ENCODE measurements around the gene NUP210.

DNA sequence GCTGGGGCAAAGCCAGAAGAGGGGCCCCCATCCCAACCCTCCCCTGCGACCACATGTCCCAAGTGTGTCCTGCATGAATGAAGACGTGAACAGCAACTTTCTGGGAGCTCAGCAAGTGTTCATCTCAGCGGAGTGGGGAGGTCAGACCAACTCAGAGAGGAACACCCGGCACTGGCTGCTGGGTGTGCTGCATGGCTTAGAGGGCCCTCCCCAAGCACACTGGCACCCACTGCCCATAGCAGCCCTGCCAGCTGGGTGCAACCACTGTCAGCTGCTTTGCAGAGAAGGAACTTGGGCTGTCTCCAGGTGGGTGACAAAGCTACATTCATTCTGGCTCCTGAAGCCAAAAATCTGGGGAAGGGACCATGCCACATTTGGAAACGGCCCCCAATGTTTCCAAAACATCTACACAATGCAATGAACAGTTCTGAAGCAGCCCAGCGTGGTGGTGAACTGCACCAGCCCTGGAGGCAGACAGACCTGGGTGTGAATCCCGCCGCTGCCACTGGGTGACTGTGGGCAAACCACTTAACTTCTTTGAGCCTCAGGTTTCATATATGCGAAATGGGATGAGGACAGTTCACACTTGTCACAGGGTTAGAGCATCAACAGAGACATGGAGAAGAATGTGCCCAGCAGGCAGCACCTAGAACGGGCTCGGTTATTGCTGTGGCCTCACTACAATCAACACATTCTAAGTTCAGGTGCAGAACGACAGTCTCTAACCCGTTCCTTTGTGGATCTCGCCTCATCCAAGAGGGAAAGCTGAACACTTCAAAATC, 145.4 kb downstream of the NUP210 start:
- no peak for TF ChIP-seq NFATC3 (CRISPR knock-in tag; IDR thresholded peaks at IDR 0.05)
- no peak for TF ChIP-seq STAG1 (CRISPR knock-in tag; IDR thresholded peaks at IDR 0.05)
- TF ChIP-seq MYC (CRISPR knock-in tag; IDR thresholded peaks at IDR 0.05; ENCODE audit: borderline replicate concordance), result no peak
- TF ChIP-seq, protein P1, sequence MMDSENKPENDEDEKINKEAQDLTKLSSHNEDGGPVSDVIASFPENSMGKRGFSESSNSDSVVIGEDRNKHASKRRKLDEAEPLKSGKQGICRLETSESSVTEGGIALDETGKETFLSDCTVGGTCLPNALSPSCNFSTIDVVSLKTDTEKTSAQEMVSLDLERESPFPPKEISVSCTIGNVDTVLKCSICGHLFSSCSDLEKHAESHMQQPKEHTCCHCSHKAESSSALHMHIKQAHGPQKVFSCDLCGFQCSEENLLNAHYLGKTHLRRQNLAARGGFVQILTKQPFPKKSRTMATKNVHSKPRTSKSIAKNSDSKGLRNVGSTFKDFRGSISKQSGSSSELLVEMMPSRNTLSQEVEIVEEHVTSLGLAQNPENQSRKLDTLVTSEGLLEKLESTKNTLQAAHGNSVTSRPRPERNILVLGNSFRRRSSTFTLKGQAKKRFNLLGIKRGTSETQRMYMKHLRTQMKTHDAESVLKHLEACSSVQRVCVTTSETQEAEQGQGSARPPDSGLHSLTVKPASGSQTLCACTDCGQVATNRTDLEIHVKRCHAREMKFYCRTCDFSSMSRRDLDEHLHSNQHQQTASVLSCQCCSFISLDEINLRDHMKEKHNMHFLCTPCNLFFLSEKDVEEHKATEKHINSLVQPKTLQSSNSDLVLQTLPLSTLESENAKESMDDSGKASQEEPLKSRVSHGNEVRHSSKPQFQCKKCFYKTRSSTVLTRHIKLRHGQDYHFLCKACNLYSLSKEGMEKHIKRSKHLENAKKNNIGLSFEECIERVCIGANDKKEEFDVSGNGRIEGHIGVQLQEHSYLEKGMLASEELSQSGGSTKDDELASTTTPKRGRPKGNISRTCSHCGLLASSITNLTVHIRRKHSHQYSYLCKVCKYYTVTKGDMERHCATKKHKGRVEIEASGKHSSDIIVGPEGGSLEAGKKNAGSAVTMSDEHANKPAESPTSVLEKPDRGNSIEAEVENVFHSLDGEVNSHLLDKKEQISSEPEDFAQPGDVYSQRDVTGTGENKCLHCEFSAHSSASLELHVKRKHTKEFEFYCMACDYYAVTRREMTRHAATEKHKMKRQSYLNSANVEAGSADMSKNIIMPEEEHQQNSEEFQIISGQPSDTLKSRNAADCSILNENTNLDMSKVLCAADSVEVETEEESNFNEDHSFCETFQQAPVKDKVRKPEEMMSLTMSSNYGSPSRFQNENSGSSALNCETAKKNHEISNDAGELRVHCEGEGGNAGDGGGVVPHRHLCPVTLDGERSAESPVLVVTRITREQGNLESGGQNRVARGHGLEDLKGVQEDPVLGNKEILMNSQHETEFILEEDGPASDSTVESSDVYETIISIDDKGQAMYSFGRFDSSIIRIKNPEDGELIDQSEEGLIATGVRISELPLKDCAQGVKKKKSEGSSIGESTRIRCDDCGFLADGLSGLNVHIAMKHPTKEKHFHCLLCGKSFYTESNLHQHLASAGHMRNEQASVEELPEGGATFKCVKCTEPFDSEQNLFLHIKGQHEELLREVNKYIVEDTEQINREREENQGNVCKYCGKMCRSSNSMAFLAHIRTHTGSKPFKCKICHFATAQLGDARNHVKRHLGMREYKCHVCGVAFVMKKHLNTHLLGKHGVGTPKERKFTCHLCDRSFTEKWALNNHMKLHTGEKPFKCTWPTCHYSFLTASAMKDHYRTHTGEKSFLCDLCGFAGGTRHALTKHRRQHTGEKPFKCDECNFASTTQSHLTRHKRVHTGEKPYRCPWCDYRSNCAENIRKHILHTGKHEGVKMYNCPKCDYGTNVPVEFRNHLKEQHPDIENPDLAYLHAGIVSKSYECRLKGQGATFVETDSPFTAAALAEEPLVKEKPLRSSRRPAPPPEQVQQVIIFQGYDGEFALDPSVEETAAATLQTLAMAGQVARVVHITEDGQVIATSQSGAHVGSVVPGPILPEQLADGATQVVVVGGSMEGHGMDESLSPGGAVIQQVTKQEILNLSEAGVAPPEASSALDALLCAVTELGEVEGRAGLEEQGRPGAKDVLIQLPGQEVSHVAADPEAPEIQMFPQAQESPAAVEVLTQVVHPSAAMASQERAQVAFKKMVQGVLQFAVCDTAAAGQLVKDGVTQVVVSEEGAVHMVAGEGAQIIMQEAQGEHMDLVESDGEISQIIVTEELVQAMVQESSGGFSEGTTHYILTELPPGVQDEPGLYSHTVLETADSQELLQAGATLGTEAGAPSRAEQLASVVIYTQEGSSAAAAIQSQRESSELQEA (CRISPR knock-in tag; IDR thresholded peaks at IDR 0.05; ENCODE audit: not compliant biosample characterization), result no peak
- no peak for TF ChIP-seq RXRA (CRISPR knock-in tag; IDR thresholded peaks at IDR 0.05)
- TF ChIP-seq, protein P2, sequence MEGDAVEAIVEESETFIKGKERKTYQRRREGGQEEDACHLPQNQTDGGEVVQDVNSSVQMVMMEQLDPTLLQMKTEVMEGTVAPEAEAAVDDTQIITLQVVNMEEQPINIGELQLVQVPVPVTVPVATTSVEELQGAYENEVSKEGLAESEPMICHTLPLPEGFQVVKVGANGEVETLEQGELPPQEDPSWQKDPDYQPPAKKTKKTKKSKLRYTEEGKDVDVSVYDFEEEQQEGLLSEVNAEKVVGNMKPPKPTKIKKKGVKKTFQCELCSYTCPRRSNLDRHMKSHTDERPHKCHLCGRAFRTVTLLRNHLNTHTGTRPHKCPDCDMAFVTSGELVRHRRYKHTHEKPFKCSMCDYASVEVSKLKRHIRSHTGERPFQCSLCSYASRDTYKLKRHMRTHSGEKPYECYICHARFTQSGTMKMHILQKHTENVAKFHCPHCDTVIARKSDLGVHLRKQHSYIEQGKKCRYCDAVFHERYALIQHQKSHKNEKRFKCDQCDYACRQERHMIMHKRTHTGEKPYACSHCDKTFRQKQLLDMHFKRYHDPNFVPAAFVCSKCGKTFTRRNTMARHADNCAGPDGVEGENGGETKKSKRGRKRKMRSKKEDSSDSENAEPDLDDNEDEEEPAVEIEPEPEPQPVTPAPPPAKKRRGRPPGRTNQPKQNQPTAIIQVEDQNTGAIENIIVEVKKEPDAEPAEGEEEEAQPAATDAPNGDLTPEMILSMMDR (CRISPR knock-in tag; IDR thresholded peaks at IDR 0.05), result no peak

All from HepG2 (cell line).